GM18858 (cell line): ENCODE measurements around the gene OR13C8.
"Not testable (repeated sequence)": the region's sequence is repeated elsewhere in the genome, so short reads cannot be mapped to it uniquely, and the experiment has no call there.

Experiments
- ATAC-seq: cut with Tn5 transposase; IDR thresholded peaks from one replicate; pipeline ENCODE4 v1.9.1; 2021; ENCODE audit not compliant: unreplicated experiment

OR13C8 gene

GRCh38 chr9:104568868-104569267, at the start of gene OR13C8:
OR13C8 (plus strand) TSS chr9:104569168; CDS start chr9:104569168, 0 bp downstream.
- no peak for ATAC-seq

- not testable (repeated sequence) for ATAC-seq
Measured at GRCh38 chr9:104520241-104520640, 48.7 kb upstream of the OR13C8 start.

GRCh38 chr9:104527109-104527508, 41.9 kb upstream of the OR13C8 start, which contains the start of gene OR13C4:
OR13C4 (minus strand) TSS chr9:104527209; CDS start chr9:104527209, 0 bp downstream.
- no peak for ATAC-seq

- no peak for ATAC-seq
Measured at GRCh38 chr9:104536756-104537155, 32.2 kb upstream of the OR13C8 start, which contains the start of gene OR13C3. OR13C3 (minus strand) TSS chr9:104536856; CDS start chr9:104536723, 133 bp downstream.

GRCh38 chr9:104539275-104539674, 29.7 kb upstream of the OR13C8 start:
- no peak for ATAC-seq

GRCh38 chr9:104544644-104545043, 24.3 kb upstream of the OR13C8 start:
- no peak for ATAC-seq

GRCh38 chr9:104553261-104553660, 15.7 kb upstream of the OR13C8 start:
- no peak for ATAC-seq

- ATAC-seq: no peak
Measured at GRCh38 chr9:104555521-104555920, 13.4 kb upstream of the OR13C8 start.

- ATAC-seq: no peak
Measured at GRCh38 chr9:104556830-104557634, 11.9 kb upstream of the OR13C8 start.

GRCh38 chr9:104564358-104564757, 4.6 kb upstream of the OR13C8 start:
- no peak for ATAC-seq

GRCh38 chr9:104572612-104573011, 3.6 kb downstream of the OR13C8 start:
- no peak for ATAC-seq

GRCh38 chr9:104575456-104575855, 6.5 kb downstream of the OR13C8 start:
- ATAC-seq: no peak

GRCh38 chr9:104577263-104577662, 8.3 kb downstream of the OR13C8 start:
- no peak for ATAC-seq

- no peak for ATAC-seq
Measured at GRCh38 chr9:104580562-104580961, 11.6 kb downstream of the OR13C8 start.

- no peak for ATAC-seq
Measured at GRCh38 chr9:104586496-104587180, 17.7 kb downstream of the OR13C8 start.

GRCh38 chr9:104589626-104590025, 20.7 kb downstream of the OR13C8 start:
- no peak for ATAC-seq

- ATAC-seq: not testable (repeated sequence)
Measured at GRCh38 chr9:104598749-104599148, 29.8 kb downstream of the OR13C8 start.

GRCh38 chr9:104599313-104599712, 30.3 kb downstream of the OR13C8 start, which contains the start of gene OR13C5:
OR13C5 (minus strand) TSS chr9:104599413; CDS start chr9:104599413, 0 bp downstream.
- not testable (repeated sequence) for ATAC-seq

GRCh38 chr9:104604801-104605200, 35.8 kb downstream of the OR13C8 start:
- no peak for ATAC-seq

GRCh38 chr9:104605527-104605926, 36.6 kb downstream of the OR13C8 start, which contains the start of gene OR13C2:
OR13C2 (minus strand) TSS chr9:104605627; CDS start chr9:104605627, 0 bp downstream.
- ATAC-seq: not testable (repeated sequence)

- no peak for ATAC-seq
Measured at GRCh38 chr9:104606152-104606551, 37.2 kb downstream of the OR13C8 start.

- no peak for ATAC-seq
Measured at GRCh38 chr9:104608336-104608735, 39.4 kb downstream of the OR13C8 start.
